NCI-H1436 (cell line): Measurements from ENCODE around the gene DYRK1B.
"Not testable (repeated sequence)": the region's sequence is repeated elsewhere in the genome, so short reads cannot be mapped to it uniquely, and the experiment has no call there.

Experiments used
- DNase-seq: peaks from one replicate; lab custom pipeline; 2025; lab: John Stamatoyannopoulos, UW

Gene DYRK1B

DNA sequence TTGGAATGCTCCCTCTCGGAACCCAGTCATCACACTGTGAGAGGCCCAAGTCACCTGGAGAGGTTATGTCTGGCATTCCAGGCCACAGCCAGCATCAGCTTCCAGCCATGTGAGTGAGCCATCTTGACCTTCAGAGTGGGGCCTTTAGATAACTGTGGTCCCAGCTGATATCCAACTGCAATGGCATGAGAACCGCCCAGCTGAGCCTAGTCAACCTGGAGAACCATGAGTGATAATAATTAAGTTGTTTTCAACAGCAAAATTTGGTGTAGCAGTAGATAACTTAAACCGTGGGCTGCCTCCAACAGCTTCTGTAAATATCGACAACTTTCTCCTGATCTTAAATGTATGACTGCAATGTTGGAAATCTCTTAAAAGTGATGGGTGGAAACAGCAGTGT is 24.6 kb downstream of the DYRK1B start:
- no peak for DNase-seq

GRCh38 chr19:39808688-39809087 is 25.3 kb downstream of the DYRK1B start:
- not testable (repeated sequence) for DNase-seq

GRCh38 chr19:39807846-39808364 is 26.1 kb downstream of the DYRK1B start:
- DNase-seq: no peak

DNA sequence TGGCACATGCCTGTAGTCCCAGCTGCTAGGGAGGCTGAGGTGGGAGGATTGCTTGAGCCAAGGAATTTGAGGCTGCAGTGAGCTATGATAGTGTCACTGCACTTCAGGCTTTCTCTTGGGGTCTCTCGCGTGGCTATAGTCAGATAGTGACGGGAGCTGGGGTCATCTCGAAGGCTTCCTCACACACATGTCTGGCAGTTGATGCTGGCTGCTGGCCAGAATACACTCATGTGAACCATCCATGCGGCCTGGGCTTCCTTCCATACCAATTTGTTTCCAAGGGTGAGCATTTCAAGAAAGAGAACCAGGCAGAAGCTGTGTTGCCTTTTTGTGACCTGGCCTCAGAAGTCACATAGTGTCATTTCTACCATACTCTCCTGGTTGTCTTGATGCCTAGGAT is 28.9 kb downstream of the DYRK1B start:
- no peak for DNase-seq

DNA sequence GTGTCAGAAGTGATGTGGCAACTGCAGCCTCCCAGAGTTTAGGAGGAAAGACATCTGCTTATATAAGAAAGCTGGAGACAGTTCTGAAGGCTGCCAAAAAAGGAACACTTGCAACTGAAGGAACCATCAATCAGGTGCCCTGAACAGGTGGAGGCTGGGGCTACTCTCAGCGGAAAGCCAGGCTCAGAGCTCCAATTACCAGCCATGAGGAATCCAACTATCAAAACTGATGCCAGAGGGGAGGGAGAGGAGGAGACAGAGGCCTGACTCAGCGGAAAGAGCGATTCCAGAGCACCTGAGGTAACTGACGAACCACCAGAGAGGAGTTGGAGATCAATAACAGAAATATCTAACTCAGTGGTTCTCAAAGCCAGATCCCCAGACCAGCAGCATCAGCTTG is 31.0 kb downstream of the DYRK1B start:
- no peak for DNase-seq

DNA sequence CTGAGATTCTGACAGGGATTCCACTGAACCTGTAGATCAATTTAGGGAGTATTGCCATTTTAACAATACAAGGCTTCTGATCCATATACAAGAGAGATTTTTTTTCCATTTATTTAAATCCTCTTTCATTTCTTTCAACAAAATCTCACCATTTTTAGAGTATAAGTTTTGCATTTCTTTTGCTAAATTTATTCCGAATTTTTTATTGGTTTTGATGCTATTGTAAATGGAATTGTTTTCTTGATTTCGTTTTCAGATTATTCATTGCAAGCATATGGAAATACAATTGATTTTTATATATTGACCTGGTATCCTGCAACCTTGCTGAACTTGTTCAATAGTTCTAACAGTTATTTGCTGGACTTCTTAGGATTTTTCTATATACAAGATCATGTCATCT is 36.9 kb downstream of the DYRK1B start:
- DNase-seq: no peak

DNA sequence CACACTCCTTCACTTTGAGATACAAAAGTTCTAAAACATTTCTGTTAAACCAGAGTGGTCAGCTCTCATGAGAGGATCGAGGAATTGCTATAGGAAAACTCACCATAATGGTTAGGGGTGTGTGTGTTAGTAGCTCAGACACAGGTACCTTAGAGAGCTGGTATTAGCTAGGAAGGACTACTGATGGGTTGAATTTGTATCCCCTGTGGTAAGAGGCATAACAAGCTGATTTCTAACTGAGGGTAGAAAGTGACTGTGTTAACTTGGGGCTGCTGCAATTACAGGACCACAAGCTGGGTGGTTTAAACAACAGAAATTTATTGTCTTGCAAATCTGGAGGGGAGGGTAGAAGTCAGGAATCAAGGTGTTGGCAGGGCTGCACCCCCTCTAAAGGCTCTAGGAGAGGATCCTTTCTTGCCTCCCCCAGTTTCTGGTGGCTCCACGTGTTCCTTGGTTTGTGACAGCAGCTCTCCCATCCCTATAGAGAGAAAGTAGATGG is 37.9 kb downstream of the DYRK1B start:
- no peak for DNase-seq

GRCh38 chr19:39795001-39795400 is 39.0 kb downstream of the DYRK1B start:
- DNase-seq: no peak

- DNase-seq: peak; percentile 63
Observed at GRCh38 chr19:39792999-39793546, 40.9 kb downstream of the DYRK1B start.

- DNase-seq: no peak
Observed at GRCh38 chr19:39788244-39788643, 45.7 kb downstream of the DYRK1B start.

GRCh38 chr19:39780894-39781293 is 53.1 kb downstream of the DYRK1B start:
- DNase-seq: no peak

- DNase-seq: no peak
Observed at GRCh38 chr19:39778763-39779162, 55.2 kb downstream of the DYRK1B start, which contains the start of gene LEUTX. Gene LEUTX, plus strand, starts transcription at chr19:39778854. Its CDS starts 67 bp downstream, at chr19:39778921.
